Heart left ventricle (tissue), 16 donors: ENCODE measurements around the gene CTNND2. TPM values are rescaled to one million over a fixed set of nuclear protein-coding genes. Genes with fewer than 3 reads are reported as not detected.

Source experiments
- ATAC-seq, 4 donors: fragments of 200-7000 bp; cut with Tn5 transposase; one replicate each; pipeline ENCODE4 v1.9.1; 2020 to 2022; ENCODE audit warnings: moderate library complexity in 4 of 4, mild to moderate bottlenecking in 3 of 4, moderate number of reproducible peaks in 1 of 4
- DNase-seq, 5 donors: peaks; one replicate each; pipeline ENCODE4 v3.0.0-alpha.2; 2020
- H3K27ac ChIP-seq, 12 donors: fragments of 200-600 bp; sonication (generic) in 4 of 12; one replicate each; pipeline versions ENCODE4 v1.5.0 to v1.8.0; 2016 to 2022; ENCODE audit warnings: mild to moderate bottlenecking in 2 of 12
- H3K27me3 ChIP-seq, 9 donors: fragments of 200-600 bp; sonication (generic) in 2 of 9; one replicate each; pipeline versions ENCODE4 v1.5.1 to v1.8.0; 2016 to 2022; ENCODE audit warnings: mild to moderate bottlenecking in 3 of 9
- H3K36me3 ChIP-seq, 9 donors: fragments of 200-600 bp; sonication (generic) in 2 of 9; one replicate each; pipeline versions ENCODE4 v1.5.0 to v1.8.0; 2018 to 2022; ENCODE audit warnings: mild to moderate bottlenecking in 2 of 9
- H3K4me1 ChIP-seq, 12 donors: fragments of 200-600 bp; sonication (generic) in 4 of 12; one replicate each; pipeline versions ENCODE4 v1.5.0 to v1.8.0; 2016 to 2022; ENCODE audit warnings: mild to moderate bottlenecking in 3 of 12
- H3K4me3 ChIP-seq, 12 donors: fragments of 200-600 bp; sonication (generic) in 4 of 12; one replicate each; pipeline versions ENCODE4 v1.5.0 to v1.8.0; 2017 to 2022; ENCODE audit warnings: mild to moderate bottlenecking in 9 of 12, moderate library complexity in 4 of 12
- H3K9me3 ChIP-seq, 12 donors: fragments of 200-600 bp; sonication (generic) in 4 of 12; one replicate each; pipeline versions ENCODE4 v1.5.0 to v1.8.0; 2016 to 2022; ENCODE audit warnings: mild to moderate bottlenecking in 1 of 12
- CTCF ChIP-seq, 12 donors: fragments of 200-600 bp; sonication (generic) in 4 of 12; IDR thresholded peaks; one replicate each; pipeline versions ENCODE4 v1.5.0 to v1.8.0; 2018 to 2022; ENCODE audit warnings: antibody characterized with exemption in 12 of 12, mild to moderate bottlenecking in 5 of 12
- POLR2A ChIP-seq, 2 donors: fragments of 450-650 bp; IDR thresholded peaks; one replicate each; pipeline ENCODE4 v1.6.1; 2017; ENCODE audit warnings: antibody characterized with exemption in 2 of 2, mild to moderate bottlenecking in 2 of 2, moderate library complexity in 2 of 2
- WGBS, 4 donors: extraction: QIAGEN DNeasy Blood & Tissue Kit in 2 of 4; methylation state at CpG; one replicate each; pipeline versions ENCODE4 v1.1.5 to v1.1.7; 2013 to 2018; 5-methylcytosine and 5-hydroxymethylcytosine counted together
- intact Hi-C, 10 donors: fragments of 100-400 bp; cut with DNase I; formaldehyde crosslinking; loops; one replicate each; pipeline versions ENCODE4 v1.11.1 to v1.14.2; 2022
- polyA plus RNA-seq, 2 donors: library from polyadenylated mRNA; stranded (reverse); fragments of 200-250 nt; gene quantifications; one replicate each; pipeline ENCODE4 v1.2.3, GENCODE V29; 2013
- total RNA-seq, 9 donors: library from RNA; depleted of rRNA in 2 of 9; stranded (reverse); fragments of >200 nt in 2 of 9; fragmentation: NEBNext Ultra II Directional in 3 of 9; extraction: Animal tissue kit (Norgen Biotek cat#: 25700) in 3 of 9; gene quantifications; one replicate each; pipeline versions ENCODE4 v1.1.0 to v1.2.4, GENCODE V29; 2016 to 2023
- donor health status: ischemic (EF 13 %, LVEDD 7.1; RV severe dilation, severe dysfunction).
- donor health status: healthy with polysubstance abuse.
- donor health status: DM: no; HTN: yes; CAD: no.
- donor health status: DM: no; HTN: no; CAD: no.
- donor health status: ischemic (EF 25% LVEDD 6.9; RV normal size, moderate dysfunction).
- donor health status: ischemic (EF 25% LVEDD 5.7; RV mildly dilated, moderate dysfunction).
- donor health status: healthy.
- donor health status: DM: yes; HTN: yes; CAD: no.
- donor health status: ischemic (EF 35%, LVEDD 5.7; RV mildly dilated, moderate dysfunction).
- donor health status: nonischemic (EF 11% LVEDD 7.7; RV severe dilation, severe dysfunction).
- donor health status: DM: yes; HTN: yes; CAD: no.
- donor health status: PGD.
- donor health status: ischemic (EF 29% LVEDD 5.4; RV normal size, mild dysfunction).
- donor health status: nonischemic (EF 23%, LVEDD 6.1; RV moderate dilation, normal function).

CTNND2 gene
- total and polyA plus RNA-seq, 11 donors, result 4.0 to 36.8 (median 20.2) TPM

GRCh38 chr5:11048760-11049159, 855.5 kb downstream of the CTNND2 start:
- ATAC-seq, result no peak
- Histone ChIP-seq H3K36me3 (no peaks in the 10 kb centered on the region), H3K27me3 (no peaks in the 10 kb centered on the region), H3K9me3 (no peaks in the 10 kb centered on the region), H3K4me1 (peaks cover 0 to 6% (median 0%) of the 10 kb centered on the region in 12 donors), H3K27ac (no peak overlapping the region), H3K4me3 (no peak overlapping the region)
- 77 to 88% (median 82%) methylated on average over 4 of the region's 4 CpGs for WGBS, 4 donors
- TF ChIP-seq POLR2A (IDR thresholded peaks at IDR 0.05) (no peak), CTCF (IDR thresholded peaks at IDR 0.05) (no peak)
- DNase-seq, result no peak
- intact Hi-C loops, result no loop called here

GRCh38 chr5:11047625-11048024, 856.6 kb downstream of the CTNND2 start:
- Histone ChIP-seq H3K9me3 (no peaks in the 10 kb centered on the region), H3K4me1 (peaks cover 0 to 6% (median 0%) of the 10 kb centered on the region in 12 donors), H3K36me3 (no peaks in the 10 kb centered on the region), H3K27ac (no peak overlapping the region), H3K27me3 (no peaks in the 10 kb centered on the region), H3K4me3 (no peak overlapping the region)
- DNase-seq (no peak), ATAC-seq (no peak)
- WGBS, 4 donors, result 92 to 94% (median 94%) methylated on average over 5 of the region's 5 CpGs
- no peak for TF ChIP-seq POLR2A (IDR thresholded peaks at IDR 0.05)
- no peak for TF ChIP-seq CTCF (IDR thresholded peaks at IDR 0.05)
- intact Hi-C loops, result no loop called here

- no peaks in the 10 kb centered on the region for H3K27me3 ChIP-seq
- no peaks in the 10 kb centered on the region for H3K36me3 ChIP-seq
- DNase-seq (peak in 1 of 5 donors; percentile 32), ATAC-seq (peak in 1 of 4 donors; percentile 29)
- 65 to 76% (median 74%) methylated on average over 7 of the region's 7 CpGs for WGBS, 4 donors
- TF ChIP-seq POLR2A (IDR thresholded peaks at IDR 0.05) (no peak), CTCF (IDR thresholded peaks at IDR 0.05) (no peak)
- no peaks in the 10 kb centered on the region for H3K9me3 ChIP-seq
- intact Hi-C loops, result no loop called here
- peaks cover 0 to 6% (median 0%) of the 10 kb centered on the region in 12 donors for H3K4me1 ChIP-seq
- H3K4me3 ChIP-seq, result no peak overlapping the region
- no peak overlapping the region for H3K27ac ChIP-seq
Observed at GRCh38 chr5:11047030-11047429, 857.2 kb downstream of the CTNND2 start.

- 30 to 51% (median 40%) methylated on average over 7 of the region's 7 CpGs for WGBS, 4 donors
- Histone ChIP-seq H3K4me1 (peaks cover 0 to 4% (median 0%) of the 10 kb centered on the region in 12 donors), H3K27ac (no peak overlapping the region), H3K36me3 (no peaks in the 10 kb centered on the region), H3K9me3 (no peaks in the 10 kb centered on the region), H3K27me3 (no peaks in the 10 kb centered on the region), H3K4me3 (no peak overlapping the region)
- DNase-seq (no peak), ATAC-seq (peak in 1 of 4 donors; percentile 54)
- TF ChIP-seq CTCF (IDR thresholded peaks at IDR 0.05), result peak in 4 of 12 donors; percentile 12 to 32 (median 26)
- no peak for TF ChIP-seq POLR2A (IDR thresholded peaks at IDR 0.05)
- intact Hi-C loops, result no loop called here
Observed at GRCh38 chr5:11046160-11046559, 858.1 kb downstream of the CTNND2 start.
